GM18861 (cell line): Measurements from ENCODE around the gene SRC.

Source experiments
- ATAC-seq: cut with Tn5 transposase; IDR thresholded peaks from one replicate; pipeline ENCODE4 v1.9.1; 2021; ENCODE audit not compliant: unreplicated experiment

Gene SRC

DNA sequence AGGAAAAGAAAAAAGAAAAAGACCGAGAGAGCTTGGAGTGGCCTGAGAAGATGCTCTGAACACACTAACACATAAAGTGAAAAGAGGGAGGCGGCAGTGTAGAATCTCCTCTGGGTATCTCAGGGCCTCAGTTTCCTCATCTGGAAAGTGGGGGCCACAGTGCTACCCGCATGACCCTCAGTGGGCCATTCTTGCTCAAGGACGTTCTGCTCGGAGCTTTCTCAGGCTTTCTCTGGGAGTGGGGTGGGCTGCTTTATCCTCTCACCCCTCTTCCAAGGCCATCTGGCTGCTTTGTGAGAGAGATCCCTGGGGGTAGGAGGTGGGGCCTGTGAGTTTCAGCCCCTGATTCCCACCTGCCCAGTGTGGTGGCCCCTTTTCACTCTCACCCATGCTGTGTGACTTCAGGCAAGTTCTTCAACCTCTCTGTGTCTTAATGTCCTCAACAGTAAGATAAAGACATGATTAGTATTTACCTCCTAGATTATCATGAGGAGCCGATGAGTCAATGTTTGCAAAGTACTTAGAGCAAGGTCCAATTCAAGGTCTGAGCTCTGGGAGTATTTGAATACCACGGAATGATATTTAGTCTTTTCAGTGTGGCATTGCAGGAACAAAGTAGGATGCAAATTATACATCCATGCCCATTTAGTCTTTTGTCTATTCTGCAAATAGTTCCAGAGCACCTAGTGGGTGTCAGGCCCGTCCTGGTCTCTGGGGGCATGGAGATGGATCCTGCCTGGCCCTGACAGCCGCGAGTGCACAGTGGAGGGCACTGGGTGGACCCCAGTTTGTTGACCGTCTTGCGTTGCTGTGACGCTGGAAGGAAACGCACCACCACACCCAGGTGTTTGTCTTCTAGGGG is 34.3 kb downstream of the SRC start:
- no peak for ATAC-seq

DNA sequence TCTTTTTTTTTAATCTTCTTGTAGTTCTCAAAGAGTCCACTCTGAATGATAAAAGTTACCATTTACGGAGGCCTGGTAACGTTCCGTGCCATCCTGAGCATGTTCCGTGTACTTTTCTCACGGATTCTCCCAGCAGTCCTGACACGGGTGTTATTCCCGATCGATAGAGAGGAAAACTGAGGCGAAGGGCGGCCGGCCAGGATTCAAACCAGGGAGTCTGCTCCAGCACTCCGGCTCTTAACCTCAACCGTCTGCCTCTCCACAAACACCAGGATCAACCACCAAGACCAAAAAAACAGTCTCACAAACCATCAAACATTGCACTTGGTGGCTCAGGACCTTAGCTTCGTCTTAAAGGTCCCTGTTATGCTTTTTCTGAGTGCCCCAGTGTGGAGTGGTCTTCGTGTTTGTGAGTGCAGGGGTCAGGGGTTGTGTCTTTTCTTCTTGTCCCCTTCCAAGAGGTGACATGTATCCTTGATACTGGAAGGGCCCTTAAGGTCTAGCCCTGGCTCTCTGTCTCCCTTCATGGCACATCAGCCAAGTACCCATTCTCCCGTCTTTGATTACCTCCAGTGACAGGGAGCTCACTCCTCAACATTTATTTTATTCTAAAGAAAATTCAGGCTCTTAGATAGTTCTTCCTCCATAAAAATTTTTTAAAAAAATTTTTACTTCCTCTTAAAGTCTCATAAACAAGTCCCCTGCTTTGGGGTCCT is 35.1 kb downstream of the SRC start:
- no peak for ATAC-seq

DNA sequence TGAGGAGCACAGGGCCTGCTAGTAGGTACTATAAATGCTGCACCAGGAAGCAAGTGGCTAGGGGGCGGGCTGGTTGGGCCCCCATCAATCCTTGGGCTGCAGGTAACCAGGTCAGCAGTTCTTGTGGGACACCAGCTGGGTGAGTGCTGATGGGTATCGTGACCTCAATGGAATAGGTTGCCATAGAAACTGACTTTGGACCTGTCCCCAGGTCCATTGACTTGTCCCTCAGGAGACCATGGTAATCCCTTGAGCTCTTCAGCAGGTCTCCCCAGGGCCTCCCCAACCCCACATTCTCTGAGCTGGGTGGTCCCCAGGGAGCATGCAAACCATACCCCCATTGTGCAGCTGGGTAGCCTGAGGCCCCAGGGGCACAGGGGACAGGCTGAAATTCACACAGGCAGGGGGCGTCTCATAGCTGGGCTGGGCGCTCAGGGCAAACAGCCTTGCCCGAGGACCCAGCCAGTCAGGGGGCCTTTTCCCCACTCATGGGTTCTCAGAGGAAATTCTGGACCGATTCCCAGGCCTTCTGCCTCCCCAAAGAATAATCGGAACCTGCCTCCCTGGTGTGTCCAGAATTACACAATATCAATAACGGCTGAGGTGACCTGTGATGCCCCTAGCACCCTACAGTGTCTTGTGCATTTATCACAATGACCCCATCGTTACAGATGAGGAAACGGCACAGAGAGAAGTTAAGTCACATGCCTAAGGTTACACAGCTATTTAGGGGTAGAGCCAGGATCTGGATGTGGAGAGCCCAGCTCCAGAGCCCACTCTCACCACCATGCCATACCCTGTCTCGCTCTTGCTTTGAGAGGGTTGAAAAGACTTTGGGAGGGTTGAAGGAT is 35.9 kb downstream of the SRC start:
- ATAC-seq: no peak

- no peak for ATAC-seq
Measured at GRCh38 chr20:37382482-37383120, 36.7 kb downstream of the SRC start.

- no peak for ATAC-seq
Measured at GRCh38 chr20:37383229-37383989, 37.5 kb downstream of the SRC start.

- ATAC-seq: no peak
Measured at GRCh38 chr20:37384683-37385174, 38.8 kb downstream of the SRC start.

DNA sequence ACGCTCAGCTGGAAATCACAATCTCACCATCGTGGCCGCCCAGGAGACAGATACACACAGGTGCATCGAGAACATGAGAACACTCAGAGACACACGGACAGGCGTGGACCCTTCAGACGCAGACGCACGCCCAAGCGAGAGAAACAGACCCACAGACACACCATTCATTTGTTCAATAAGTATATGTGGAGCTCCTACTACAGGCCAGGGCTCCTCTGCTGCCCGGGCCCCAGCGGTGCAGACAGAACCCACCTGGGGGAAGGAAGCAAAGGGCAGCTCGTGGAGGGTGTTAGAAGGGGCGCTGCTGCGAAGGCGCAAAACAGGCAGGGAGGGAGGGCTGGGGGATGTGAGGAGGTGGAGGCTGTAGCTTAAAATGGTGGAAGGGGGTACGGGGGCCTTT is 39.2 kb downstream of the SRC start:
- ATAC-seq: no peak

- no peak for ATAC-seq
Measured at GRCh38 chr20:37385659-37386504, 39.9 kb downstream of the SRC start.

DNA sequence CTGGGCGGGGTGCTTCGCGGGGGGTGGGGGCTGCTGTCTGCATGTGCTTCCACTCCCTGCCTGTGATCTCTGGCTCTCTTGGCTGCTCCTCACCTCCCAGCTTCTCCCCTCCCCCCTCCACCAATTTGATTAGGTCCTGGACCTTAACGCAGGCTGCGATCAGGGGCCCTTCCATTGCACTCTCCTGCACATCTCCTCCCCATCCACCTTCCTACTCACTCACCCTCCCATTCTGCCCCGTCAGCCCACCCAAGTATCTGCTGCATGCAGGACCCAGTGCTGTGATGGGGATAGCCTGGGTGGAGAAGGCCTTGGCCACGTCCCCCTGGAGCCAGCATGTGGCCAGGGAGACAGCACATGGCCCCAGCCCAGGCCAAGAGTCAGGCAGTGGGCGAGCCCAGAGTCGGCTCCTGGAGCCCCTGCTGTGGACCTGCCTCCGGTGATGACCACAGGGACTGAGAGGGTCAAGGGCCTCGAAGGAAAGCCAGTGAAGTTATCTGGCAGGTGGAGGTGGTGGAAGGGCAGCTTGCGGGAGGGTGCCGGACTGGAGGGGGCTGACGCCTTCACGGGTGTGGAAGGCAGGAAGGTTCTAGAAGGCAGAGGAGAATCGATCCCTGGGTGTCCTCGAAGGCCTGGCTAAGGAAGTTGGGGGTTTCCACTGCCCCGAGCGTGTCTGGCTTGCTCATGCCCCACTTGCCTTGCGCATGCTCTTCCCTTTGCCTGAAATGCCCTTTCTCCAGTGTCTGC is 40.7 kb downstream of the SRC start:
- ATAC-seq: no peak

- ATAC-seq: no peak
Measured at GRCh38 chr20:37387519-37388269, 41.8 kb downstream of the SRC start.

DNA sequence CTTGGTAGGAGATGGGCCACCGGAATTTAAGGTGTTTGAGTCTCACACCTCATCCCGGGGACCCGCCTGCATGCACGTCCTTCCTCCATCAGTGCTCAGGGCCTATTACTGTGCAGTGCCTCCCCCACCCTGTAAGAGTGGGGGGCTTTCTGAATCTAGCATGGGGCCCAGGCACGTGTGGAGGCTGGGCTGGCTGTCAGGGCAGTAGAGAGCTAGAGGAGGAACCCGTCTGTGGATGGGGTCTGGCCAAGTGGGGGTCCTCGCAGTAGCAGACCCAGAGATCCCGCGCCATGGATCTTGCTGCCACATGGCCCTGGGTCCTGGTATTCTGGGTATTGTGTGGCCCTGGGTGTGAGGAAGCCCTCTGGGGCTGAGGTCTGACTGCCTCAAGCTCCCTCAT is 42.9 kb downstream of the SRC start:
- ATAC-seq: no peak

GRCh38 chr20:37389241-37389747 is 43.4 kb downstream of the SRC start:
- ATAC-seq: no peak

DNA sequence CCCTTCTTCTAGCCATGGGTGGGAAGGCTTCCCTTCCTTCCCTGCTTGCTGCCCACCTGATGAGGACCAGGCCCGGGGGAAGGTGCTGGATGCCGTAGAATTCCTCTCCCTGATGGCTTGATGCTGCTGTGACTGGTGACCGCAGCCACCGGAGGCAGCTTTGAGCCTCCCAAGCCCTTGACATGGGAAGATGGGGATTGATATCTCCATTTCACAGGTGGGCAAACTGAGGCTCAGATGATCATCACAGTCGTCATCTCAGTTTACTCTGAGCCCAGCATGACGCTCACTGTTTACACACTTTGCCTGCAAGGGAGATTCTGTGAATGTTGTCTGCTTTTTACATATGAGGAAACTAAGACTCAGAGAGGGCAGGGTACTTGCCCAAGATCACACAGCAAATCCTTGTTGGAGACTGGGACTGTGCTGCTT is 43.9 kb downstream of the SRC start:
- ATAC-seq: no peak

GRCh38 chr20:37390503-37390890 is 44.6 kb downstream of the SRC start:
- ATAC-seq: no peak

DNA sequence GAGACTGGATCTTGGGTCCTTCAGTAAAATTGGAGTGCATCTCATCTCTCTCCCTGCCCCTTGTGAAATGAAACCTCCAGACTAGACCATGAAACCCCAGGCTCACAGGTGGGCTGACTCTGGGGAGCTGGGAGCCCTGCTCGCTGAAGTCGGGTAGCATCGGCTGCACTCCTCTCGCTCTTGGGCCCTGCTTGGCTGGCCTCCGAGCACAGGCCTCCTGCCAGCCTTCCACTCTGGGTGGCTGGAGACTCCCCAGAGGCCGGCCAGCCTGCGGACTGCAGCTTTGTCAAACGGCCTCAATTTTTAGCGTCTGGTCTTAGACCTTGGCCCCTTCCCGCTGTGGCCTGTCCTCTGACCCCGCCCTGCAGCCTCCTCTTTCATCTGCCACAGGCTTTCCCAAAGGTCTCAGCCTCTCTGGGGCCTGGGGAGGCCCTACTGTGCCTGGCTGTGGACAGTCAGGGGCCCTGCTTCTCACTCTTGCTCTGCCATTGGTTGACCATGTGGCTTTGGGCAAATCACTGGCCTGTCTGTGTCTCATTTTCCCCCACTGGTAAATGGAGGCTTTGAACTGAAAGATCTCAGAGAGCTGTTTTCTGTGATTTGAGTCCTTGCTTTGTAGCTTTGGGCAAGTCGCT is 45.1 kb downstream of the SRC start:
- ATAC-seq: no peak

DNA sequence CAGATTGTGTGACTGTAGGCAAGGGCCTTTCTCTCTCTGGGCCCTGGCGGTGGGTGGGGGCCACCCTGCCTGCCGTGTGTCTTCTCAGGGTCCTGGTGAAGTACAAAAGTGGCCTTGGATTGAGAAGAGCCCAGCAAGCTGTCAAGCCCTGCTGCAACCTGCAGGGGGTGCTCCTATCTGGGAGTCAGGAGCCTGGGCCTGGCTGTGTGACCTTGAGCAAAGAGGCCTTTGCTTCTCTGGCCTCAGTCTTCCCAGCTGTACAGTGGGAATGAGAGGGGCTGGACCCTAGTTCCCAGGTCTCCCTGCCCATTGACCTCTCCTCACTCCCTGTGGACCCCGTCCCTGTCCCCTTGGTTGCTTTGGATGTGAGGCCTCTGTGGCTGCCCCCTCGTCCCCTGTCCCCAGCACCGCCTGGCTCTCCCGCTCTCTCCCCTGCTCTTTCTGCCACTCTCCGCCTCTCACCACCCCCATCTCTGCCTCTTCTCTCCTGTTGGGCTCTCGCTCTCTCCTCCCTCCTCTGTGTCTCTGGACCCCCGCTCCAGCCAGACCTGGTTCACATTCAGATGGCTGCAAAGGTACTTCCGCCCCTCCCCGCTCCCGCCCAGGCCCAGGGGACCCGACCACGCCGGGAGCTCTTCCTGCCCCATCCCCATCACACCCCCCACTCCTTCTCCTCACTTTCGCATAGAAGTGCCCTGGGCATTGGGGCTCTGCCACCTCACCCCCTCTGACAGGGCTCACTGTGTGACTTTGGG is 46.7 kb downstream of the SRC start:
- no peak for ATAC-seq
